Mesothelial cell of epicardium (in vitro differentiated cells): ENCODE data around the gene SMDT1. TPM values are rescaled to one million over a fixed set of nuclear protein-coding genes. Genes with fewer than 3 reads are reported as not detected.
"Not testable (repeated sequence)": the region's sequence is repeated elsewhere in the genome, so short reads cannot be mapped to it uniquely, and the experiment has no call there.

Source experiments
- DNase-seq, 2 experiments: peaks; one replicate each; pipeline ENCODE4 v3.0.0; 2021; ENCODE audit warnings: low spot score in 2 of 2; ENCODE audit not compliant: unreplicated experiment in 2 of 2
- H3K27ac Mint-ChIP-seq: 2 replicates; pipeline ENCODE4 v1.8.0; 2021; ENCODE audit warnings: mixed read lengths
- H3K27me3 Mint-ChIP-seq: 2 replicates; pipeline ENCODE4 v1.8.0; 2021; ENCODE audit warnings: low read depth, mixed read lengths
- H3K36me3 Mint-ChIP-seq: 2 replicates; pipeline ENCODE4 v1.8.0; 2021; ENCODE audit warnings: mixed read lengths
- H3K4me1 Mint-ChIP-seq: 2 replicates; pipeline ENCODE4 v1.8.0; 2021; ENCODE audit warnings: mixed read lengths
- H3K4me3 Mint-ChIP-seq: 2 replicates; pipeline ENCODE4 v1.8.0; 2021; ENCODE audit warnings: mild to moderate bottlenecking, moderate library complexity, mixed read lengths
- H3K9me3 Mint-ChIP-seq: 2 replicates; pipeline ENCODE4 v1.8.0; 2021; ENCODE audit warnings: mixed read lengths
- total RNA-seq: library from RNA; stranded (reverse); gene quantifications from 3 replicates; pipeline ENCODE4 v1.2.1, GENCODE V29; 2021
- TF ChIP-seq, protein P1 (sequence below): fragments of 200-600 bp; sonication (generic); IDR thresholded peaks from one replicate; pipeline ENCODE4 v1.5.0; 2021; ENCODE audit warnings: antibody characterized with exemption; ENCODE audit not compliant: unreplicated experiment

The SMDT1 gene
- total RNA-seq, 1 donor from 2014 or later = 71.0 TPM

- no peak overlapping the region for H3K27ac Mint-ChIP-seq
- H3K9me3 Mint-ChIP-seq = no peaks in the 10 kb centered on the region
- no peaks in the 10 kb centered on the region for H3K27me3 Mint-ChIP-seq
- no peak overlapping the region for H3K4me3 Mint-ChIP-seq
- DNase-seq = peak in 1 of 2 experiments; percentile 27
- peaks cover 22% of the 10 kb centered on the region for H3K4me1 Mint-ChIP-seq
- peaks cover 9% of the 10 kb centered on the region for H3K36me3 Mint-ChIP-seq
- TF ChIP-seq, protein P1, sequence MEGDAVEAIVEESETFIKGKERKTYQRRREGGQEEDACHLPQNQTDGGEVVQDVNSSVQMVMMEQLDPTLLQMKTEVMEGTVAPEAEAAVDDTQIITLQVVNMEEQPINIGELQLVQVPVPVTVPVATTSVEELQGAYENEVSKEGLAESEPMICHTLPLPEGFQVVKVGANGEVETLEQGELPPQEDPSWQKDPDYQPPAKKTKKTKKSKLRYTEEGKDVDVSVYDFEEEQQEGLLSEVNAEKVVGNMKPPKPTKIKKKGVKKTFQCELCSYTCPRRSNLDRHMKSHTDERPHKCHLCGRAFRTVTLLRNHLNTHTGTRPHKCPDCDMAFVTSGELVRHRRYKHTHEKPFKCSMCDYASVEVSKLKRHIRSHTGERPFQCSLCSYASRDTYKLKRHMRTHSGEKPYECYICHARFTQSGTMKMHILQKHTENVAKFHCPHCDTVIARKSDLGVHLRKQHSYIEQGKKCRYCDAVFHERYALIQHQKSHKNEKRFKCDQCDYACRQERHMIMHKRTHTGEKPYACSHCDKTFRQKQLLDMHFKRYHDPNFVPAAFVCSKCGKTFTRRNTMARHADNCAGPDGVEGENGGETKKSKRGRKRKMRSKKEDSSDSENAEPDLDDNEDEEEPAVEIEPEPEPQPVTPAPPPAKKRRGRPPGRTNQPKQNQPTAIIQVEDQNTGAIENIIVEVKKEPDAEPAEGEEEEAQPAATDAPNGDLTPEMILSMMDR = no peak
Measured at GRCh38 chr22:42067671-42068251, 11.7 kb upstream of the SMDT1 start.

DNA sequence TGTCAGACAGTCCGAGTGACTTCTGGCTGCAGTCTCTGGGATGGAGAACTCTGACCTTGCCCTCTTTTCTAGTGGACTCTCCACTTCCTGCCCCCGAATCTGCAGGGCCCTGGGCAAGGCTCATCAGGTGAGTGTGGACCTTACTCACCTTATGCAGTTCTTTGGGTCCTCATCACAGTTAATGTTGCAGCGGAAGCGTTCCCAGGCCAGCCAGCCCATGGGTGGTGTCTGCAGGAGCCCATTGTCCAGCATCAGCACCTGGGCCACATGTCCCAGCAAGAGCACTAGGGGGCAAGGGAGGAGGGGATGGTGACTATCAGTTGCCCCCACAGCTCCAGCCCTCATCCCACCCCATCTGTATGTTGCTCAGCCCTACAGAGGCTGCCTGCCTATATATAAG, 11.2 kb upstream of the SMDT1 start:
- H3K27ac Mint-ChIP-seq = no peak overlapping the region
- peaks cover 27% of the 10 kb centered on the region for H3K4me1 Mint-ChIP-seq
- H3K27me3 Mint-ChIP-seq = no peaks in the 10 kb centered on the region
- H3K4me3 Mint-ChIP-seq = no peak overlapping the region
- TF ChIP-seq, protein P1 = no peak
- H3K9me3 Mint-ChIP-seq = no peaks in the 10 kb centered on the region
- no peak for DNase-seq
- peaks cover 9% of the 10 kb centered on the region for H3K36me3 Mint-ChIP-seq

DNA sequence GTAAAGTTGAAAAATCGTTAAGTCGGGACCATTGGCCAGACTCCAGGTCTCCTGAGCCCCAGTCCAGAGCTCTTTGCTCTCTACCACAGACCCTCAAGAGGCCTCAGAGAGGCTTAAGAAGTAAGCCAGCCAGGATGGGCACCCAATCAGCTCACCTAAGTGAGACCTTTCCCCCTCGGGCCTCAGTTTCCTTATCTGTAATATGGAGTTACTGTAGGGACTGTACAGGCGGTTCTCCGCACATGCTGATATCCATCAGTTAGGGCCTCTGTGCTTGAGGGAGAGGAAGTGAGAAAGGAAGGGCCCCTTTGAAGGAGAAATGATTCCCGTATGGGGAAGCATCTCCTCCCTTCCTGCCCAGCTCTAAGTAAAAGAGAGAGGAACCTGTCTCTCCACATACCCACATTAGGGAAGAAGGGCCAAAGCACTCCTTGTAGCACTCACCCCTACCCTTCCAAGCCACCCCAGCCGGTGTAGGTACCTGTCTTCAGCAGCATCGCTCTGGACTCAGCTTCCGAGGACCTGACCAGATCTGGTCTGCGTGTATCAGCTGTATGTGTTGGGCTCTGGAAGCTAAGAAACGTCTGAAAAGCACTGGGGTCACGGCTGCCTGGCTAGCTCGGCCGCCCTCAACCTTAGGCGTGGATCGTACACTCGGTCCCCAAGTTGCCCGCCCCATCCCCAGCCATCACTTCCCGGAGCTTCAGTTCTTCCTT, 9.5 kb upstream of the SMDT1 start:
- Mint-ChIP-seq H3K27me3 (no peaks in the 10 kb centered on the region), H3K4me1 (peaks cover 34% of the 10 kb centered on the region), H3K9me3 (no peaks in the 10 kb centered on the region), H3K4me3 (peak overlapping the region; percentile 78), H3K27ac (peak overlapping the region; percentile 89), H3K36me3 (peaks cover 6% of the 10 kb centered on the region)
- no peak for DNase-seq
- TF ChIP-seq, protein P1 = no peak

DNA sequence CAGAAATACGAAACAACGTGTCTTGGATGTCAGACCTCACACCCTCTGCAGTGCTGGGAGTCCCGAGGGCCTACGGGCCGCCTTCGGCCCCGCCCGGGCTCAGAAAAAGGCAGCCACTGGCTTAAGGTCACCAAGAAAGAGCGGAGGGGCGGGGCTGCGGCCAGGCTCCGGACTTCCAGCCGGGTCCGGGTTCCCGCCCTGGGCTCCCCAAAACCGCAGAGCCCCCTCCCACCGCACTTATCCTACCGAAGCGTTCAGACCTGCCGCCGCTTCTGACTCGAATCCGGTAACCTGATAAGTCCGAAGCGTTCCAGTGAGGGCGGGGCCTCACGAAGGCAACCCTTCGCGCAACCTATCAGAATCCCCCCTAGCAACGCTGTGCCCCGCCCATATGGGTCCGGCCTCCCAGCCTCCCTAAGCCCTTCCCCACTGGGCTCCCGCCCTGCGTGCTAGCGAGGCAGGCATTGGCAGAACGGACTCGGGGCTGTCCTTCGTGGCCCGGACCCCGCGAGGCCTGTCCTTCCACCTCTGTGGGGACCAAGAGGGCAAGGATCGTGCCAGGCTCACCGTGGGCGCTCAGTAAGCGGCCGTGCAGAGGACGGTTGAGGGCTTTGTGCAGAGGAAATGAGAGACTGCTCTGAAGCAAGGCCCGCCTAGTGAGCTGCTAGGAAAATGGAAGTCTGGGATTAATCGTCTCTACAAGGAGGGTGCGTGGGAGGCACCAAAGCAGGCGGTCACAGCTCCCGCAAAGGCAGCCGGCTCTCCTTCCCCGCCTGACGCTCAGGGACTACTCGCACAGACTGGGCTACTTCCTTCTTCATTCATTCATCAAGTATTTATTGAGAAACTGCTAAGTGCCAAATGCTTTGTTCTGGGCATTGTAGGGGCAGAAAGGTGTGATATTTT, 8.7 kb upstream of the SMDT1 start, which contains the start of gene NAGA:
NAGA (minus strand) TSS at position 296 of the 906 bp plus-strand sequence. CDS start 515 bp downstream, outside the sequence.
- peaks cover 4% of the 10 kb centered on the region for H3K36me3 Mint-ChIP-seq
- no peaks in the 10 kb centered on the region for H3K27me3 Mint-ChIP-seq
- H3K4me3 Mint-ChIP-seq = peak within 1 kb of the TSS; percentile 78
- no peaks in the 10 kb centered on the region for H3K9me3 Mint-ChIP-seq
- TF ChIP-seq, protein P1 = no peak
- H3K4me1 Mint-ChIP-seq = peaks cover 36% of the 10 kb centered on the region
- H3K27ac Mint-ChIP-seq = peak within 1 kb of the TSS; percentile 96
- peak; percentile 89 to 94 for DNase-seq

- H3K27me3 Mint-ChIP-seq, H3K9me3 Mint-ChIP-seq, H3K36me3 Mint-ChIP-seq, DNase-seq: not testable (repeated sequence)
- H3K4me3 Mint-ChIP-seq = peak overlapping the region; percentile 78
- H3K27ac Mint-ChIP-seq = peak overlapping the region; percentile 96
- H3K4me1 Mint-ChIP-seq = peaks cover 36% of the 10 kb centered on the region
Measured at GRCh38 chr22:42071508-42071907, 8.0 kb upstream of the SMDT1 start.
